GM23248 (cell line): ENCODE data around the gene WDR82.

ENCODE experiments used
- EZH2 ChIP-seq: fragments of 200-600 bp; sonication (generic); IDR thresholded peaks from 2 replicates; pipeline ENCODE4 v1.6.1; 2018; ENCODE audit warnings: antibody characterized with exemption, mild to moderate bottlenecking; ENCODE audit not compliant: insufficient read depth, poor library complexity, severe bottlenecking
- EZH2phosphoT487 ChIP-seq: fragments of 200-600 bp; sonication (generic); IDR thresholded peaks from 2 replicates; pipeline ENCODE4 v1.6.1; 2018; ENCODE audit warnings: antibody characterized with exemption, moderate library complexity, mild to moderate bottlenecking, low read depth; ENCODE audit not compliant: insufficient read depth

GRCh38 chr3:52302426-52303145 is 24.1 kb upstream of the WDR82 start:
- TF ChIP-seq EZH2phosphoT487 (no peak), EZH2 (no peak)
